ENCODE data around the gene CFAP46.

DNA sequence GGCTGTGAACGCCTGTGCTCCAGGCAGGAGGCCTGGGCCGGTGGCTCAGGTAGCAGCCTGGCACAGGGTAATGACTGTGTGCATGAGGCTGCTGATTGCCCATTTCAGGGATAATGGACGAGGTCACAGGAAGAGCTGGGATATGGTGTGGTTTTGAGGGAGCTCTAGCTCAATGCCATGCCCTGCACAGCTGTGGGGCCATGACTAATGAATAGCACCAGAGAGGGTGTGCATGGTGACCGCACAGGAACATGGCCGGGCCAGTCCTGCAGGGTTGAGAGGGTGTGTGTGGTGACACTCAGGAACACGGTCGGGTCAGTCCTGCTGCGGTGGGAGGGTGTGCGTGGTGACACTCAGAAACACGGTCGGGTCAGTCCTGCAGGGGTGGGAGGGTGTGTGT lies 178.3 kb downstream of the CFAP46 start:
- TF ChIP-seq CTCF (IDR thresholded peaks at IDR 0.05) (no peak), SIN3A (IDR thresholded peaks at IDR 0.05; ENCODE audit: borderline replicate concordance, low read depth, low read length) (no peak), RFX5 (IDR thresholded peaks at IDR 0.05; ENCODE audit: low read length) (no peak), MEF2A (IDR thresholded peaks at IDR 0.05; ENCODE audit: borderline replicate concordance, low read depth) (no peak), EZH2phosphoT487 (IDR thresholded peaks at IDR 0.05; ENCODE audit: borderline replicate concordance, low read depth) (no peak), TAF1 (IDR thresholded peaks at IDR 0.05; ENCODE audit: borderline replicate concordance, low read depth, low read length) (no peak), RAD21 (IDR thresholded peaks at IDR 0.05; ENCODE audit: low read length) (no peak), GATA2 (CRISPR knock-in tag; IDR thresholded peaks at IDR 0.05) (no peak), POLR2AphosphoS5 (IDR thresholded peaks at IDR 0.05; ENCODE audit: low read depth, low read length) (no peak), ELF1 (IDR thresholded peaks at IDR 0.05) (no peak)
